HG03575 (cell line): ENCODE measurements around the gene GRK5.

Experiments used
- ATAC-seq: cut with Tn5 transposase; IDR thresholded peaks from one replicate; pipeline ENCODE4 v1.9.1; 2021; ENCODE audit not compliant: unreplicated experiment, insufficient number of reproducible peaks, low FRiP score; ENCODE audit errors: extremely low read depth

The GRK5 gene

DNA sequence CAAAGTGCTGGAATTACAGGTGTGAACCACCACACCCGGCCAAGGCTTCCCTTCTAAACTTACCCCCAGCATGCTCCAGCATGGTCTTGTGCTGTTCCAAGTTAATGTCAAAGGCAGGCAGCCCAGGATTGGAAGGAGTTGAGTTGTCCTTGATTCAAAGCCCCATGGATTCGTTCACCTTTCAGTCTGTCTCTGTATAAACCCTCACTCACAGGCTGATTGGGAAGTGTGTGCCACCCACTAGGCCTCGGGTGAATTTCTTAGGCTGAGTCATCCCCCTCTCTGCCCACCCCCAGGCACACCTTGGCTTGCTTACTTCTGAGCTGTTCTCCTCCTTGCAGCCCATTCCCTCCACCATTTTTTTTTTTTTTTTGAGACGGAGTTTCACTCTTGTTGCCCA lies 15.5 kb upstream of the GRK5 start:
- no peak for ATAC-seq

DNA sequence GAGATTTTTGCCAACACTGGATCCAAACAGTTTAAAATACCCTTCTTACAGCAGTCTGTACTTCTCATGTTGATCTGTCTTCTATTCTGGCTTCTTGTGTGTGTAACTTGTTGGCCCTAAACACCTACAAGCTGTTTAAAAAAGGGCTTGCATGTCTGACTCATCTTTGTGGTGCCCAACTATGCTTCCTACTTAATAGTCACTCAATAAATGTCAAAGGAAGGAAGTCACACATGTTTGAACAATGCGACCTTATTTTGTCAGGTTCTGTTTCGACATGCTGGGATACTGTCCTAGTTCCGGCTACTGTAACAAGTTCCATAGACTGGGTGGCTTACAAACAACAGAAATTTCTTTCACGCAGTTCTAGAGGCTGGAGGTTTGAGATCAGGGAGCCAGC lies 9.4 kb upstream of the GRK5 start:
- no peak for ATAC-seq

DNA sequence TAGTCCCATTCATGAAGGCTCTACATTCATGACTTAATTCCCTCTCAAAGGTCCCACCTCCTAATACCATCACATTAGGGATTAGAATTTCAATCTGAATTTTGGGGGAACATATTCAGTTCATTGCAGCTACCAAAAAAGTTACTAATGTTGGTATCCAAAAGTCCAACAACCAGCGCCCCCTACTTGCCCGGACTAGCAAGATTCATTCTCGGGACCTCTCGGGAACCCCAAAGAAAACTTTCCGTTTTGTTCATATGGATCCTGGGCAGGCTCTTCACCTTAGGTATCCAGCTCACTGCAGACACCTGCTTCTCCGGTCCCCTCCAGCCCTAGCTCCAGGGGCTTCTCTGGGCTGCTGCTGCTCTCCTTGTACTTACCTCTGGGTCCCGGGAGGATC lies 8.9 kb upstream of the GRK5 start:
- ATAC-seq, result no peak

DNA sequence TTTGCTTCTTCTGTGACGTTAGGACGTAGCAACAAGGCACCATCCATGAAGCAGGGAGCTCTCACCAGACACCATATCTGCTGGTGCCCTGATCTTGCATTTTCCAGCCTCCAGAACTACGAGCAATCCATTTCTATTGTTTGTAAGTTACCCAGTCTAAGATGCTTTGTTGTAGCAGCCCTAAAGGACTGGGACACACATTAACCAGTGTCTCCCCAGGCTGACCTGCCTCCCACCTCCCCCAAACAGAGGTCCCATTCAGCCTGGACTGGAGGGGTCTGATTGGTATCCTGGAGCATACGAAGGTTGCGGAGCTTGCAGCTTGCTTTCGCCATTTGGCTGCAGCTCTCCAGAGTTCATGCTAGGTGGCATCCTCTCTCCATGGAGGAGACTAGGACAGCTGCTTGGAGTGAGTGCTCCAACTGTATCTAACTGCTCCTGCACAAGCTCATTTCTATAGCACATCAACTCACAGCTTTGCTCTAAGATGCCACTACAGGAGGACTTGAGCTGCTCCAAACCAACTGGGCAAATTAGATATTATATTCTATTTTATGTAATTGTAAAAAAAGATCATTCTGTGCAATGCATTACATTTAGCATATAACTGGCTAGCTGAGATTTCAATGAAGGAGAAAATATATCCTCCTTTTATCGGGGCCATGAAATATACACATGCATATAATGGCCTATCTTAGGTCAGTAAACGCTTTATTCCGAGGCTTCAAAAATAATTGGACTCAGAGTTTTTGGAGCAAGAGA lies 8.0 kb upstream of the GRK5 start:
- no peak for ATAC-seq

DNA sequence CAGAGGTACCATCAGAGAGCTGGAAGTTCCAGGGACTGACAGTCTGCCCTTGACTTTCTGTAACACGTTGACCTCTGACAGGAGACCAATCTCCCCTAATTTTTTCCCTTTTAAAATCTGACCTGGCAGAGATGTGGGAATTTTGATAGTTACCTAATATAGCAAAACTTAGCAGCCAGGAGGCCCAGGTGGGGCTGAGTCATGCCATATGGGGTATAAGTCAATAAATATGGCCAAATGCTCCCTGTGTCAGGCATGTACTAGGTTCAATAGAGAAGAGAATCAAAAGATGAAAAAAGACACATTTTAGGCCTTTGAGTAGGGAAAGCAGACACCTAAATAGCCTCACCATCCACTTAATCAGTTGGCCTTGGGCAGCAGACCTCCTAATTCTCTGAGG lies 6.1 kb upstream of the GRK5 start:
- ATAC-seq, result no peak

DNA sequence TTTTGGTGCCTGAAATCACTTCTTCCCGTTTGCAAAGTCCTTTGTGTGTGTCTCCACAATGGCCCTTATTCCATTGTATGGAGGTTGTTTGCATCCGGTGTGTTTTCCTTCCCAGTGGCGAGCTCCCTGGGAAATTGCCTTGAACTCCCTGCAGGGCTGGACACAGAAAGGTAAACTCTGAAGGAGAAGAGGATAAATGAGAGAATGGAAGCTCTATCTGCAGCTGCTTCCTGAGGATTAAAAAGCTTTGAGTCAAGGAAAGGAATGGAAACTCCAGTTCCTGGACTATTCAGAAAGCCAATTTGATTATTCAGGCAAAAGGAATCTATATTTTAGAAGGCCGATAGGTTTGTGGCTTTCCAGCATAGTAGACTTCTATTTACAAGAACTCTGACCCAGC lies 4.4 kb upstream of the GRK5 start:
- no peak for ATAC-seq

DNA sequence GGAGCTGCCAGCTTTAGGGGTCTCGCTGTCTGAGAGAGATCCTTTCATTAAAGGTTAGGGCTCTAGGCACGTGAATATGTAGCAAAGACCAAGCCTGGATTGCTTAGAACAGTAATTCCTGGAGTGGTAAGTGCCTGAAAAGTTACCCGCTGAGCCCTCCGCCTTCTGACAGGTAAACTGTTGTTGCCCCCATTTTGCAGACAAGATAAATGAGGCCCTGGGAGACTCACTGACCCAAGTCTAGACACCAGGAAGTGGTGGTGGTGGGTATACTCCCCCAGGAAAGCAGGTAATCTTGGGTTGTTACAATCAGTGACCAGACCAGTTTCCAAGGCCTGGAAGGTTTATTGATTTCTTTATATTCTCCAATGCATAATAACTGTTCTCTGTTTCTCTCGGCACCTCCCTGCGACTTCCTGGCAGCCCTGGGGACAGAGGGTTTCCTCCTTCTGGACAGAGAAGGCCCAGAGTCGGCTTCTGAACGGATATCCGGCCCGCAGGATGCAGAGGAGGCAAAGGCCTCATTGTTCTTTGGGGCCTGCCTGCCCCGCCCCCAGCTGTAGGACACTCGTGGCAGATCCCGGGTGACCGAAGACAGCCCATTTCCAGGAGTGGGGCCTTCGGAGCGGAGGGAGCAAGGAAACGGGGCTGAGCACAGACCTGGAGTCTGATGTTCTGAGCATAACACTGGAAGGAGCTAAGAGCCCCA lies 1.3 kb upstream of the GRK5 start:
- ATAC-seq, result no peak

DNA sequence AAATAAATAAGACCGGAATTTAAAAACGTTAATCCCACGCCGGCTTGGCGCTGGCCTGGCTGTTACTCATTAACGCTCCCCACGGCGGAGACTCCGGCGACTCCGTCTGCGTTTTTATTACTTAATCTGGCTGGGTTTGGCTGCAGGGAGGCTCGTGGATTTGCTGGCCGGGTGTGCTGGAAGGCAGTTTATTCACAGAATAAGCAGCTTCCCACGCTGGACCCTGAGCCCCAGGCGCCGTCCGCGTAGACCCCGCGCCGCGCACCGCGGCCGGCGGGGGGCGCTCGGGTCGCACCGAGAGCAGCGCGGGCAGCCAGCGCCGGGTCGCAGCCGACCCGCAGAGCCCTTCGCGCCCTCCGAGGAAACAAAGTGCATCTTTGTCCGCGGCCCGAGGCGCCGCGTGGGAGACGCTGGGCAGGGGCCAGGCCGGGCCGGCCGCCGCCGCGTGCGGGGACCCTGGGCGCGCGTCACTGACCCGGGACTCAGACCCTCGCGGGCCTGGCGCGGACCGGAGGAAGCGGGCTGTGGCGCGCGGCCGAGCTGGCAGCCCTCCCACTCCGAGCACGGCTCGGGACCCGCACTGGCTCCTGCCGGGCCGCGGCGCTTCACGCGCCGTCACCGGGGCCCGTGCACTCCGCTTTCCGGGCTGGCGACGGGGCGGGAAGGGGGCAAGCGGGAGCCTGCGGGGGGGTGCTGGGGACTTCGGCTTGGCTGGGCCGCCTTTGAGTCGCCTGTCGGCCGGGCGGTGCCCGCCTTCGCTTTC lies 587 bp upstream of the GRK5 start:
- ATAC-seq, result no peak

DNA sequence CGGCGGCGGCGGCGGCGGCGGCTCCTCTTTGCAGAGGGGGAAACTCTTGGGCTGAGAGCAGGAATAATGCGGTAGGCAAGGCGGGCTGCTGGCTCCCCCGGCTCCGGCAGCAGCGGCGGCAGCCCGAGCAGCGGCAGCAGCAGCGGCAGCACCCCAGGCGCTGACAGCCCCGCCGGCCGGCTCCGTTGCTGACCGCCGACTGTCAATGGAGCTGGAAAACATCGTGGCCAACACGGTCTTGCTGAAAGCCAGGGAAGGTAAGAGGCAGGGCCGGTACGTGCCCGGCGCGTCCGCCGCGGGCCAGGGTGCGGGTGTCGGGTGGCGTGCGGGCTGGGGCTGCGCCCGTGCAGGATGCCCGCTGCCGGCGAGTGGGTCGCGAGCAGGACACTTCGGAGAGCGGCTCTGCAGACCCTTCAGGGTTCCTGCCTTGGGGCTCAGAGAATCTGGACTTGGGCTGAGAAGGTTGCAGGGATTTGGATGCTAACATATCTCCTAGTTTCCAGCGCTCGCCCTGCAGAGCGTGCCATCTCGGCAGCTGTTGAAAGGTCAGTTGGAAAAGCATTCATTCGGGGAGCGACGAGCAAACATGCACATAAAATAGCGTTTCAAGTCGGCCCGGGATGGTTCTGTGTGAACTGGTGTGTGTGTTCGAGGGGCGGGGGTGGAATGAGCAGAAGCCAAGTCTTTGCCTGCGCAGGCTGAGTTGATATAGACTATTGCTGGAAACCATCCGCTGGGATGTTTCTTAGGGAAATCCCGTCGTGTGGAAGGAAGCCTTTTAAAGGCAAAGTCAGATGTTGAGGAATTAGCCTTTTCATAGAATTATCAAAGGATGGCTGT lies 562 bp downstream of the GRK5 start:
- ATAC-seq, result no peak

DNA sequence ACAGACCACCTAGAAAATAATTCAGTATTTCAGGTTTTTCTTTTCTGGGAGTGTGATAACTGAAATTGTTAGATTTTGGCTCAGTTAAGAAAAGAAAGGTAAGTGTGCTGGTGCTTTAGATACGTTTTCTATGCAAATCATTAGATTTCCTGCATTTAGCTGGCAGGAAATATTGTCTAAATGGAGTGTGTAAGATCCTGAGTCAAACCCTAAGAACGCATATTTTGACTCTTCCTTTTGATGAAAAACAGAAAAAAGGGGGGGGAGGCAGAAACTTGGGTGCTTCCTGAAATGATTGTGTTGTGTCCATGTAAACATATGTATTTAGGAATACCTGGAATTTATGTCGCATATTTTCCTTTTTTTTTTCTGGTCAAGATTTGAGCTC lies 1.2 kb downstream of the GRK5 start:
- ATAC-seq, result no peak

DNA sequence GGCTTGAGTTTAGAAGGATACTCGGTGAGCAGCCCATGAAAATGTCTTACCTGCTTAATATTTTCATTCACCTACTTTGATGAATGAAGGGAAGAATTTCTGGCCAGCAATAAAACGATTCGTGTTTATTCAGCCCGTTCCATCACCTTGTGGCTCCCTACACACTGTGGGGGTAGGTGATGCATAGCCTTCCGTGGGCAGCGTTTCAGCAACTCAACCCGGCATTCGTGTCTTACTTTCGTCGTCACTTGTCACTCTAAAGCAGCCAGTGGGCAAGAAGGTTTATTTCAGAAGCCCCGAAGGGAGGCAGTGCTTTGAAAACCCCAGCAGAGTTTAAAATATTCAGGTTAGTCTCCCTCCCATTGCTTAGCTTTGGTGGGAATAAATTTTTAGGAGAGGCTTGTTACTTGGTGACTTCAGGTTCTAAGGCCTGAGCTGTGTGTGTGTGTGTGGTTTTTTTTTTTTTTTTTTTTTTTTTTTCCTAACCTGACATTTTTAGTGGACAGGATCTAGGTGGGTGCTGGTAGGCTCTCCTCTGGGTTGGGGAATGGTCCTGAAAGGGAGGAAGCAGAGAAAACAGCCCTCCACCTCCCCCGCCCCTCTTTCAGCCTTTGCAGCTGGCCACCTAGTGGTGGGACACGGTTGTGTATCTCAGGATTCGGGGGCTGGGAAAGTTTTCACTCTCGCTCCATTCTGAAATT lies 1.8 kb downstream of the GRK5 start:
- no peak for ATAC-seq

DNA sequence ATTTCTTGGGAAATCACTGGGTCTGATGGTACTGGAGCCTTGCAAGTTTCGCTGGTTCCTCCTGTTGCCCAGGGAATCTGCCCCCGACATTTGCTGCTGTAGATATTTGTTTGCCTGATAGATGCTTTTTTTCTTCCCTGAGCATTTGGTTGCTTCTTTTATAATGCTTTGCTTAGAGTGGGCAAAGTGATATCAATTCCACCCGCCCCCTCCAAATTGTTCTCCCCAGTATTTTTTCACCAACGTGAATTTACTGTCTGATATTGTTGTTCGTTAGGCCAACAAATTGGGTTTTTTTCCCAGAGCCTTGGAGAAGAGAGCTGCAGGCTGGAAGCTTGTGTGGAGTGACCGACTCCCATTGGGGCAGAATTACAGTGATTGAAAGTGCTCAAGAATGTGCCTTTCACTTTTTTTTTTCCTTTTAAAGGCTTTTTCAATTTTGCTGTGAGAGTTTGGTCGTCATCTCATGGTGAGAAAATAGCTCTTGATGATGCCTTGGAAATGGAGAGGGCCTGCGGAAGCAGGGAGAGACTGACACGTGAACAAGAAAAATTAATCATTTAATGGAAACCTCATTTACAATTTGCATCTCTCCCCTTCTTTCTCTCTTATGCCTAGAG lies 2.5 kb downstream of the GRK5 start:
- ATAC-seq, result no peak

DNA sequence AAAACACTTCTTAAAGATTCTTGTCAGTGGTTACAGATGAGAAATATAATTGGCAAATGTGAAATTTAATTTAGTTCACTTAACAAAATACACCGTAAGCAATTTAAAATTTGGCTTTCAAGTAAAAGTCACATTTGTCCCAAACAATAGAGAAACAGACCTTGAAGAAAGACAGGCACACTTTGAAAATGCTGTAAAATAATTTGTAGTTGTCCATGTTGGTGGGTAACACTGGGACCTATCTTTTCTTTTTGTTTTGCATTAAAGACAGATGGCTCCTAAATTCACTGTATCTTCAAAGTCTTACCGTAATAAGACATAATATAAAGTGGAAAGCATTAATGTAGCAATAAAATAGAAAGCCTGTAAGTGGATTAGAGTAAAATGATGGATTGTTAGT lies 3.3 kb downstream of the GRK5 start:
- ATAC-seq, result no peak

DNA sequence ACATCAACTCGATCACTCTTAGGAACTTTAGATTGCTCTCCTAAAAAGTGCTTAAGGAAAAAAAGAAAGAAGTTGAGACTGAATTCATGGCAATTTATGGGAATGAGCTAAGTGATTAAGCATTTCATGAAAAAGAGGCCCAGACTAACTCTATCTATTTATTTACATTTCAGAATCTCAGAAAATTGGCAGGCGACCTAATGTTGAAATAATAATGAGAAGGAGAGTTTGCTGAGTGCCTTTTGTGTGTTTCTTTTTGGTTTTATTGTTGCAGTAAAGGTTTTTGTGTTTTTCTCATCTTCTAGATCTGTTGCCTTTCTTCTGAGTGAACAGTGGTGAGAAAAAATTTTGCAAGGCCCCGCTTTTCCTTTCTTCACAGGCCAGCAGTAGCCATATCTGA lies 3.8 kb downstream of the GRK5 start:
- ATAC-seq, result no peak

DNA sequence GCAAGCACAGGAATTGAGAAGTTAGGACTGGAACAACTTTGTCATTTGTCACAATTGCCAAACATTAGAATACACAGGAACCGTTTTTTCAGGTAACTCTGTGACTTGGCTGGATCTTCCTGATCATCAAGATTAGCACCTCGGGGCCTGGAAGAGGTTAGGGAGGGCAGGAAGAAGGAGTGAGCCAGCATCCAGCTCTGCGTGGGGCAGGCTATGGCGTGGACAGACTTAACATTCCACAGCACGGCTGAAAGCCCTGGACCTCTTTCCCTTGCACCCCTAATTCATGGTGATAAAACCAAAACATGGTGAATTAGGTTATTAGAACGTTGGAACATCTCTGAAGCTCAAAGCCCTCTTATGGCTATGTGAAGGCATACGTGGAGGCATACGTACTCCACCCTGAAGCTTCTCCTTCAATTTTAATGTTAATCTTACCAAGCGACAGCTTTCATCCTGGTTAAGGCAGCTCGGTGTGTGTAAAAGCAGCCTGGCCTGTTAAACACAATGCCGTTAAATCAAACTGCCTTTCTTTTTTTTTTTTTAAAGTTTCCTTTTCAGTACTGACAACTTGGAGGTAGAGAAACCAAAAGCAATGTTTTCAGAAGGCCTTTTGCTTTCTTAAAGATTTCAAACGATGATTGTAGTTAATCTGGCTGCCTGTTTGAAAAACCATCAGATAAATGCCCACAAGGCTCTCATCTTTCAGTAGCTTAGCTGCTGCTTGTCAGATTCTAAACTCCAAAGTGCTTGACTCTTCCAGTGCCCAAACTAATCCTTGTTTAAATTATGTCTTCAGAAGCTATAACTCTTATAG lies 4.5 kb downstream of the GRK5 start:
- no peak for ATAC-seq

DNA sequence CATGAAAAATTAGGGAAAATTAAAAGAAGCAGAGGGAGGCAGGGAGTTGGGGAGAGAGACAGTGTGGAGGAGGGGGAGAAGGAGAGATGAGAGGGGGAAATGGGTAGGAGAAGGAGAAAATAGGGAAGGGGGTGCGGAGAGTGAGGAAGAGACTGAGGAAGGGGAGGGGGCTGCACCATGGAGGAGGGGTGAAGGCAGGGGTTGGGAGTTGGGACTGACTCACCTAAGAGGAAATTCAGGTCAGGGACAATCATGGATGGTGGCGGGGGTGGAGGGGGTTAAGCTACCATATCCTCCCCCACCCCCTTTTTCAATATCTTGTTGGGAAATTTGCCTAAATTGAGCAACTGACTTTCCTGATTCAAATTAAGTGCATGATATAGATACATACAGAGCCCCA lies 8.0 kb downstream of the GRK5 start:
- no peak for ATAC-seq

DNA sequence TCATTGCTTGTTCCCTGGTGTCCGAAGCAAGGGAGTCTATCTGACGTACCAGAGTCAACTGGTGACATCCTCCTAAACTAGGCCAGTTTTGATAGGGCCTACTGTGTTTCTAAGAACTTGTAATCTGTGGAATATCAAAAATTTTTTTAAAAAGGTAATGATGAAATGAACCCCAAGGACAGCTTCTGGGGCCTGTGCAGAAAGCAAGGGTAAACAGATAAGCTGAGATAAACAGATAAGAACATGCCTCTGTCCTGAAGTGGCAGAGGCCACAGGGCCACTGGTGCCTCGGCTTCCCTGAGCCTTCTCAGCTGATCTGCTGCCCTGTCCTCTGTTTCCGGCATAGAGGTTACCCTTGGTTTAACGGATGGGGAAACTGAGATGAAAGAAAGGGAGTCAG lies 8.8 kb downstream of the GRK5 start:
- no peak for ATAC-seq

DNA sequence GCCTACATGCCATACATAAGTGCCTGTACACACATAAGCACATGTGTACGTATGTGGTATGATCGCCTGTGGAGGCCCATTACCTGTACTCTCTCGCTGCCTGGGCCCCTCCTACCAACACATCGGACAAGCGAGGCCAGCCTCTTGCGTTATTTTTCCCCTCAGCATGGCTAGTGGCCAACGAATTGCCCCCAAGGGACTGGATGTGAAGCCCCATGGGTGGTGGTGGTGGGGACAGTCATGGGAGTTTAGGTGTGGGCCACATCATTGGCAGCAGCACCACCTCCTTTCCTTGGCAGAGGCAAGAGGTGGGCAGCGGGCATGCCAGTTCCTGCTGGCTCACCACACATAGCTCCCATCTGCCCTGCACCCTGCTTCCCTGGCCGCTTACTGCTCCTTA lies 10.0 kb downstream of the GRK5 start:
- no peak for ATAC-seq
